Measurements from ENCODE around the gene DPP4. TPM values are rescaled to one million over a fixed set of nuclear protein-coding genes. Genes with fewer than 3 reads are reported as not detected.
A peak's percentile ranks its signal among the peaks of the same experiment; 100 is the strongest.

The DPP4 gene
- total and polyA plus RNA-seq, 2 of the 13 experiments (the other 11 are each of a cell fraction or from before 2014, with no cell fraction given), result 39.4 to 109 TPM

GRCh38 chr2:162012565-162013058, 61.4 kb downstream of the DPP4 start:
- CTCF ChIA-PET (ENCODE audit: low intra/inter-chr PET ratio, low total read pairs), result no interaction called here
- H3K4me3 ChIP-seq (replicated peaks in 1 of 3; ENCODE audit: insufficient read depth in 1 of 3, low read depth in 2 of 3, low read length in 3 of 3), result no peak overlapping the region
- intact Hi-C loops (cut with micrococcal nuclease; ENCODE audit: unreplicated experiment) (no loop called here), in situ Hi-C loops (cut with HindIII; ENCODE audit: extremely low pct_ligation_motif_present, low pct_unique_long_range_greater_than_20kb) (loop anchor here (5.0 kb wide), 1 partner anchor 115 kb away; no protein-coding TSS in a partner anchor)
- no peak for TF ChIP-seq ZNF546 (CRISPR knock-in tag; conservative IDR thresholded peaks at IDR 0.05)
- no peak for TF ChIP-seq ZNF850 (CRISPR knock-in tag; conservative IDR thresholded peaks at IDR 0.05)
- TF ChIP-seq KLF16 (CRISPR knock-in tag; IDR thresholded peaks at IDR 0.05), result no peak
- POLR2A ChIA-PET, result interaction anchor here (1.2 kb wide), 1 partner anchor 61 kb away, joined by 3 read pairs; no protein-coding TSS in a partner anchor
- H3K27ac ChIP-seq (ENCODE audit: extremely low read length, insufficient read depth, low read length), result no peak overlapping the region
- DNase-seq (ENCODE audit: low spot score) (no peak), ATAC-seq (0 out of 3 replicates have a peak, but pooled peaks have one; percentile 28), FAIRE-seq (no peak)
- no peak overlapping the region for H3K9ac ChIP-seq (ENCODE audit: insufficient read depth, low read depth, low read length)
- no peaks in the 10 kb centered on the region for H3K27me3 ChIP-seq (ENCODE audit: control insufficient read depth in 1 of 2, insufficient read depth in 2 of 2, low read length in 2 of 2)
- peaks cover 28% of the 10 kb centered on the region for H3K4me1 ChIP-seq (ENCODE audit: insufficient read depth, low read length)
- no peaks in the 10 kb centered on the region for H3K79me2 ChIP-seq (ENCODE audit: insufficient read depth, low read length)
- H3K36me3 ChIP-seq (replicated peaks in 1 of 2; ENCODE audit: control insufficient read depth in 1 of 2, insufficient read depth in 2 of 2, low read length in 2 of 2), result peaks cover 0 to 22% of the 10 kb centered on the region in 2 experiments; a peak in 4 of 5 replicates
- H2AFZ ChIP-seq (ENCODE audit: low read length), result no peak overlapping the region
- BruUV-seq (replicated peaks), result no TSS peak
- H3K4me2 ChIP-seq (ENCODE audit: low read depth, low read length), result no peak overlapping the region
- H4K20me1 ChIP-seq (ENCODE audit: insufficient read depth, low read length), result no peaks in the 10 kb centered on the region
- H3K9me3 ChIP-seq (ENCODE audit: low read length), result no peaks in the 10 kb centered on the region
- 72% methylated on average over 2 of the region's 2 CpGs for WGBS (ENCODE audit: low lambda C conversion rate)

GRCh38 chr2:162011706-162012564, 62.1 kb downstream of the DPP4 start:
- ATAC-seq (no peak), FAIRE-seq (no peak), DNase-seq (ENCODE audit: low spot score) (no peak)
- no peak overlapping the region for H3K9ac ChIP-seq (ENCODE audit: insufficient read depth, low read depth, low read length)
- ChIA-PET CTCF (ENCODE audit: low intra/inter-chr PET ratio, low total read pairs) (no interaction called here), POLR2A (interaction anchor here (1.2 kb wide), 1 partner anchor 61 kb away, joined by 3 read pairs; no protein-coding TSS in a partner anchor)
- peaks cover 0 to 17% of the 10 kb centered on the region in 2 experiments; a peak in 4 of 5 replicates for H3K36me3 ChIP-seq (replicated peaks in 1 of 2; ENCODE audit: control insufficient read depth in 1 of 2, insufficient read depth in 2 of 2, low read length in 2 of 2)
- H2AFZ ChIP-seq (ENCODE audit: low read length), result no peak overlapping the region
- H3K9me3 ChIP-seq (ENCODE audit: low read length), result no peaks in the 10 kb centered on the region
- H3K27me3 ChIP-seq (ENCODE audit: control insufficient read depth in 1 of 2, insufficient read depth in 2 of 2, low read length in 2 of 2), result no peaks in the 10 kb centered on the region
- WGBS (ENCODE audit: low lambda C conversion rate), result 91% methylated on average over 2 of the region's 2 CpGs
- intact Hi-C loops (cut with micrococcal nuclease; ENCODE audit: unreplicated experiment), result no loop called here
- TF ChIP-seq MAFK (conservative IDR thresholded peaks at IDR 0.05 in 1 of 2, IDR thresholded peaks at IDR 0.05 in 1 of 2; ENCODE audit: low read length in 2 of 2), result 0 out of 4 replicates have a peak, but pooled peaks of 1 of the 2 experiments have one; percentile 22
- no peak for TF ChIP-seq ZFAT (CRISPR knock-in tag; conservative IDR thresholded peaks at IDR 0.05)
- H3K4me3 ChIP-seq (replicated peaks in 1 of 3; ENCODE audit: insufficient read depth in 1 of 3, low read depth in 2 of 3, low read length in 3 of 3), result no peak overlapping the region
- peaks cover 28% of the 10 kb centered on the region for H3K4me1 ChIP-seq (ENCODE audit: insufficient read depth, low read length)
- no TSS peak for BruUV-seq (replicated peaks)
- in situ Hi-C loops (cut with HindIII; ENCODE audit: extremely low pct_ligation_motif_present, low pct_unique_long_range_greater_than_20kb), result loop anchor here (5.0 kb wide), 1 partner anchor 115 kb away; no protein-coding TSS in a partner anchor
- H4K20me1 ChIP-seq (ENCODE audit: insufficient read depth, low read length), result no peaks in the 10 kb centered on the region
- H3K79me2 ChIP-seq (ENCODE audit: insufficient read depth, low read length), result no peaks in the 10 kb centered on the region
- H3K27ac ChIP-seq (ENCODE audit: extremely low read length, insufficient read depth, low read length), result no peak overlapping the region
- no peak overlapping the region for H3K4me2 ChIP-seq (ENCODE audit: low read depth, low read length)
